Measurements from ENCODE around the gene NCOA7. TPM values are rescaled to one million over a fixed set of nuclear protein-coding genes. Genes with fewer than 3 reads are reported as not detected.

The NCOA7 gene
- total RNA-seq, 1 experiment from 2014 or later, result 37.3 TPM

GRCh38 chr6:125853168-125853567 is 62.4 kb downstream of the NCOA7 start:
- intact Hi-C loops (cut with micrococcal nuclease; ENCODE audit: unreplicated experiment) (loop anchor here (2.0 kb wide), 1 partner anchor 62 kb away; the partner anchor contains the start of gene NCOA7), in situ Hi-C loops (cut with HindIII; ENCODE audit: low pct_unique_long_range_greater_than_20kb, low sequenced_read_pairs) (no loop called here)
- Histone ChIP-seq H3K4me1 (ENCODE audit: control insufficient read depth, insufficient read depth, low read length) (no peaks in the 10 kb centered on the region), H3K27ac (ENCODE audit: low read length) (no peak overlapping the region), H3K9me3 (ENCODE audit: control insufficient read depth, insufficient read depth, low read depth, low read length) (no peaks in the 10 kb centered on the region), H3K36me3 (ENCODE audit: control insufficient read depth, insufficient read depth, low read length) (no peaks in the 10 kb centered on the region), H3K4me3 (ENCODE audit: low read depth in 2 of 2, low read length in 2 of 2) (no peak overlapping the region), H3K27me3 (ENCODE audit: control insufficient read depth, insufficient read depth, low read length) (no peaks in the 10 kb centered on the region)
- ChIA-PET CTCF (no interaction called here), POLR2A (no interaction called here)
- no TSS peak for BruUV-seq (replicated peaks)
- ATAC-seq (no peak), DNase-seq (ENCODE audit: low read depth, low spot score) (no peak)
- no peak for TF ChIP-seq POLR2AphosphoS5 (IDR thresholded peaks at IDR 0.05; ENCODE audit: low read depth, low read length)
- TF ChIP-seq CTCF (IDR thresholded peaks at IDR 0.05), result no peak
- TF ChIP-seq, protein P1, sequence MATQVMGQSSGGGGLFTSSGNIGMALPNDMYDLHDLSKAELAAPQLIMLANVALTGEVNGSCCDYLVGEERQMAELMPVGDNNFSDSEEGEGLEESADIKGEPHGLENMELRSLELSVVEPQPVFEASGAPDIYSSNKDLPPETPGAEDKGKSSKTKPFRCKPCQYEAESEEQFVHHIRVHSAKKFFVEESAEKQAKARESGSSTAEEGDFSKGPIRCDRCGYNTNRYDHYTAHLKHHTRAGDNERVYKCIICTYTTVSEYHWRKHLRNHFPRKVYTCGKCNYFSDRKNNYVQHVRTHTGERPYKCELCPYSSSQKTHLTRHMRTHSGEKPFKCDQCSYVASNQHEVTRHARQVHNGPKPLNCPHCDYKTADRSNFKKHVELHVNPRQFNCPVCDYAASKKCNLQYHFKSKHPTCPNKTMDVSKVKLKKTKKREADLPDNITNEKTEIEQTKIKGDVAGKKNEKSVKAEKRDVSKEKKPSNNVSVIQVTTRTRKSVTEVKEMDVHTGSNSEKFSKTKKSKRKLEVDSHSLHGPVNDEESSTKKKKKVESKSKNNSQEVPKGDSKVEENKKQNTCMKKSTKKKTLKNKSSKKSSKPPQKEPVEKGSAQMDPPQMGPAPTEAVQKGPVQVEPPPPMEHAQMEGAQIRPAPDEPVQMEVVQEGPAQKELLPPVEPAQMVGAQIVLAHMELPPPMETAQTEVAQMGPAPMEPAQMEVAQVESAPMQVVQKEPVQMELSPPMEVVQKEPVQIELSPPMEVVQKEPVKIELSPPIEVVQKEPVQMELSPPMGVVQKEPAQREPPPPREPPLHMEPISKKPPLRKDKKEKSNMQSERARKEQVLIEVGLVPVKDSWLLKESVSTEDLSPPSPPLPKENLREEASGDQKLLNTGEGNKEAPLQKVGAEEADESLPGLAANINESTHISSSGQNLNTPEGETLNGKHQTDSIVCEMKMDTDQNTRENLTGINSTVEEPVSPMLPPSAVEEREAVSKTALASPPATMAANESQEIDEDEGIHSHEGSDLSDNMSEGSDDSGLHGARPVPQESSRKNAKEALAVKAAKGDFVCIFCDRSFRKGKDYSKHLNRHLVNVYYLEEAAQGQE (IDR thresholded peaks at IDR 0.05; ENCODE audit: insufficient read depth in 1 of 2, low read depth in 2 of 2, low read length in 1 of 2), result no peak
- no peak for TF ChIP-seq SIN3A (IDR thresholded peaks at IDR 0.05; ENCODE audit: borderline replicate concordance, insufficient read depth, low read depth, low read length)
- no peak for TF ChIP-seq TCF7L2 (IDR thresholded peaks at IDR 0.05; ENCODE audit: low read depth, low read length)

- BruUV-seq (replicated peaks), result no TSS peak
- ATAC-seq, result no peak
- POLR2A ChIA-PET, result interaction anchor here (0.6 kb wide), 1 partner anchor 122 kb away, joined by 3 read pairs; no protein-coding TSS in a partner anchor
- no peak for TF ChIP-seq POLR2AphosphoS5 (IDR thresholded peaks at IDR 0.05; ENCODE audit: low read depth, low read length)
- TF ChIP-seq, protein P1 (IDR thresholded peaks at IDR 0.05; ENCODE audit: insufficient read depth in 1 of 2, low read depth in 2 of 2, low read length in 1 of 2), result no peak
- no peak for TF ChIP-seq TCF7L2 (IDR thresholded peaks at IDR 0.05; ENCODE audit: low read depth, low read length)
- TF ChIP-seq SIN3A (IDR thresholded peaks at IDR 0.05; ENCODE audit: borderline replicate concordance, insufficient read depth, low read depth, low read length), result no peak
- TF ChIP-seq CTCF (IDR thresholded peaks at IDR 0.05), result no peak
- in situ Hi-C loops (cut with HindIII; ENCODE audit: low pct_unique_long_range_greater_than_20kb, low sequenced_read_pairs), result no loop called here
- Histone ChIP-seq H3K4me1 (ENCODE audit: control insufficient read depth, insufficient read depth, low read length) (no peaks in the 10 kb centered on the region), H3K4me3 (ENCODE audit: low read depth in 2 of 2, low read length in 2 of 2) (no peak overlapping the region), H3K36me3 (ENCODE audit: control insufficient read depth, insufficient read depth, low read length) (no peaks in the 10 kb centered on the region), H3K27ac (ENCODE audit: low read length) (no peak overlapping the region), H3K27me3 (ENCODE audit: control insufficient read depth, insufficient read depth, low read length) (no peaks in the 10 kb centered on the region), H3K9me3 (ENCODE audit: control insufficient read depth, insufficient read depth, low read depth, low read length) (no peaks in the 10 kb centered on the region)
- CTCF ChIA-PET, result no interaction called here
- intact Hi-C loops (cut with micrococcal nuclease; ENCODE audit: unreplicated experiment), result loop anchor here (2.0 kb wide), 1 partner anchor 63 kb away; the partner anchor contains the start of gene NCOA7
- DNase-seq (ENCODE audit: low read depth, low spot score), result no peak
Observed at GRCh38 chr6:125853756-125854155, 63.0 kb downstream of the NCOA7 start.

Measured in Panc1 (cell line).